Stimulated activated naive CD4-positive, alpha-beta T cell (primary cell): ENCODE measurements around the gene HRH3.

ENCODE experiments used
- DNase-seq, 6 experiments: peaks; one replicate each; lab custom pipeline; 2025; lab: John Stamatoyannopoulos, UW

Gene HRH3

GRCh38 chr20:62243906-62244515 lies 23.9 kb upstream of the HRH3 start:
- DNase-seq, result no peak

GRCh38 chr20:62243106-62243505 lies 23.0 kb upstream of the HRH3 start:
- no peak for DNase-seq

GRCh38 chr20:62242176-62242575 lies 22.1 kb upstream of the HRH3 start:
- DNase-seq, result no peak

GRCh38 chr20:62241506-62241905 lies 21.4 kb upstream of the HRH3 start:
- no peak for DNase-seq

GRCh38 chr20:62240020-62240685 lies 20.1 kb upstream of the HRH3 start:
- no peak for DNase-seq

- DNase-seq, result no peak
Measured at GRCh38 chr20:62239278-62239879, 19.3 kb upstream of the HRH3 start.

- DNase-seq, result peak in 1 of 6 experiments; percentile 23
Measured at GRCh38 chr20:62238569-62239277, 18.6 kb upstream of the HRH3 start.

- peak; percentile 99 to 100 (median 100) for DNase-seq
Measured at GRCh38 chr20:62237801-62238568, 17.9 kb upstream of the HRH3 start, which contains the start of gene OSBPL2. Gene OSBPL2, plus strand, starts transcription at chr20:62238521. Its CDS starts 17,664 bp downstream, at chr20:62256185.

- DNase-seq, result no peak
Measured at GRCh38 chr20:62237514-62237800, 17.4 kb upstream of the HRH3 start.

- no peak for DNase-seq
Measured at GRCh38 chr20:62236766-62237513, 16.9 kb upstream of the HRH3 start.

GRCh38 chr20:62236200-62236599 lies 16.1 kb upstream of the HRH3 start:
- DNase-seq, result no peak

GRCh38 chr20:62235777-62236157 lies 15.7 kb upstream of the HRH3 start:
- no peak for DNase-seq

- DNase-seq, result no peak
Measured at GRCh38 chr20:62235001-62235776, 15.1 kb upstream of the HRH3 start.

- no peak for DNase-seq
Measured at GRCh38 chr20:62234339-62234738, 14.3 kb upstream of the HRH3 start.

GRCh38 chr20:62233684-62234083 lies 13.6 kb upstream of the HRH3 start:
- no peak for DNase-seq

GRCh38 chr20:62232770-62233645 lies 12.9 kb upstream of the HRH3 start:
- DNase-seq, result no peak

- DNase-seq, result no peak
Measured at GRCh38 chr20:62232194-62232593, 12.1 kb upstream of the HRH3 start.

- no peak for DNase-seq
Measured at GRCh38 chr20:62231292-62231691, 11.2 kb upstream of the HRH3 start.

- no peak for DNase-seq
Measured at GRCh38 chr20:62230696-62231095, 10.6 kb upstream of the HRH3 start.

- DNase-seq, result no peak
Measured at GRCh38 chr20:62230276-62230675, 10.2 kb upstream of the HRH3 start.
